MCF 10A (cell line): Measurements from ENCODE around the gene AGTRAP. TPM values are rescaled to one million over a fixed set of nuclear protein-coding genes. Genes with fewer than 3 reads are reported as not detected.

Source experiments
- BruUV-seq: library from RNA; stranded (reverse); fragments of 400-500 nt; replicated peaks from 2 replicates; lab custom pipeline; 2021; lab: Mats Ljungman, UMichigan
- CTCF ChIA-PET: fragments of 300-600 bp; sonication (Branson Sonifier 250); formaldehyde crosslinking; extraction: SDS; loops from one replicate; lab custom pipeline; 2021; ENCODE audit warnings: antibody characterized with exemption, inconsistent platforms; lab: Yijun Ruan, JAX
- POLR2A ChIA-PET: fragments of 300-600, 350-650 bp; sonication (Branson Sonifier 250); formaldehyde crosslinking; extraction: SDS; loops from one replicate; lab custom pipeline; 2020; ENCODE audit warnings: antibody characterized with exemption, inconsistent platforms; lab: Yijun Ruan, JAX
- DNase-seq: peaks from one replicate; pipeline ENCODE4 v3.0.0-alpha.2; 2018; ENCODE audit not compliant: unreplicated experiment
- H3K27ac Mint-ChIP-seq: one replicate; pipeline ENCODE4 v1.8.0; 2022; ENCODE audit warnings: mild to moderate bottlenecking, low read depth, mixed read lengths; ENCODE audit not compliant: unreplicated experiment
- H3K27me3 Mint-ChIP-seq: one replicate; pipeline ENCODE4 v1.8.0; 2022; ENCODE audit warnings: mixed read lengths; ENCODE audit not compliant: insufficient read depth, unreplicated experiment
- H3K36me3 Mint-ChIP-seq: one replicate; pipeline ENCODE4 v1.8.0; 2022; ENCODE audit warnings: mild to moderate bottlenecking, moderate library complexity, mixed read lengths; ENCODE audit not compliant: insufficient read depth, unreplicated experiment
- H3K4me1 Mint-ChIP-seq: one replicate; pipeline ENCODE4 v1.8.0; 2022; ENCODE audit warnings: mixed read lengths; ENCODE audit not compliant: insufficient read depth, unreplicated experiment
- H3K4me3 Mint-ChIP-seq: one replicate; pipeline ENCODE4 v1.8.0; 2022; ENCODE audit warnings: mild to moderate bottlenecking, moderate library complexity, mixed read lengths; ENCODE audit not compliant: unreplicated experiment
- H3K9me3 Mint-ChIP-seq: one replicate; pipeline ENCODE4 v1.8.0; 2022; ENCODE audit warnings: mixed read lengths; ENCODE audit not compliant: unreplicated experiment
- CTCF ChIP-seq: fragments of 200-600 bp; IDR thresholded peaks from one replicate; pipeline ENCODE4 v1.8.0; 2022; ENCODE audit warnings: antibody characterized with exemption, mild to moderate bottlenecking; ENCODE audit not compliant: unreplicated experiment
- intact Hi-C: fragments of 100-400 bp; cut with micrococcal nuclease; formaldehyde crosslinking; loops from 2 replicates; pipeline ENCODE4 v1.14.1; 2022
- total RNA-seq: library from RNA; stranded (reverse); gene quantifications from 2 replicates; pipeline ENCODE4 v1.2.3, GENCODE V29; 2022

The AGTRAP gene
- total RNA-seq, 1 experiment from 2014 or later: 73.1 TPM

- no peak for DNase-seq
- H3K36me3 Mint-ChIP-seq: no peaks in the 10 kb centered on the region
- H3K27ac Mint-ChIP-seq: no peak overlapping the region
- no peaks in the 10 kb centered on the region for H3K4me1 Mint-ChIP-seq
- no peak for TF ChIP-seq CTCF
- POLR2A ChIA-PET: interaction anchor here (0.6 to 1.3 kb wide), 2 partner anchors 11 to 14 kb away, joined by 3 read pairs; no protein-coding TSS in a partner anchor
- H3K4me3 Mint-ChIP-seq: no peak overlapping the region
- CTCF ChIA-PET: interaction anchor here (0.9 to 1.6 kb wide), 3 partner anchors 9 to 36 kb away, joined by 3 to 4 read pairs (median 3); no protein-coding TSS in a partner anchor
- BruUV-seq: no TSS peak
- H3K9me3 Mint-ChIP-seq: no peaks in the 10 kb centered on the region
- H3K27me3 Mint-ChIP-seq: no peaks in the 10 kb centered on the region
- intact Hi-C loops: no loop called here
These were observed 35.1 kb upstream of the AGTRAP start for GRCh38 chr1:11700601-11701467.

- BruUV-seq: no TSS peak
- intact Hi-C loops: no loop called here
- ChIA-PET CTCF (no interaction called here), POLR2A (no interaction called here)
- H3K9me3 Mint-ChIP-seq: no peaks in the 10 kb centered on the region
- DNase-seq: no peak
- H3K27ac Mint-ChIP-seq: no peak overlapping the region
- no peak overlapping the region for H3K4me3 Mint-ChIP-seq
- H3K27me3 Mint-ChIP-seq: no peaks in the 10 kb centered on the region
- no peak for TF ChIP-seq CTCF
- H3K4me1 Mint-ChIP-seq: no peaks in the 10 kb centered on the region
- no peaks in the 10 kb centered on the region for H3K36me3 Mint-ChIP-seq
These were observed 34.4 kb upstream of the AGTRAP start for GRCh38 chr1:11701551-11701961.

- H3K4me3 Mint-ChIP-seq: no peak overlapping the region
- no peak for DNase-seq
- no peaks in the 10 kb centered on the region for H3K27me3 Mint-ChIP-seq
- ChIA-PET POLR2A (no interaction called here), CTCF (no interaction called here)
- no peaks in the 10 kb centered on the region for H3K9me3 Mint-ChIP-seq
- no TSS peak for BruUV-seq
- no peaks in the 10 kb centered on the region for H3K4me1 Mint-ChIP-seq
- no peak overlapping the region for H3K27ac Mint-ChIP-seq
- intact Hi-C loops: no loop called here
- no peaks in the 10 kb centered on the region for H3K36me3 Mint-ChIP-seq
- TF ChIP-seq CTCF: no peak
These were observed 33.7 kb upstream of the AGTRAP start for GRCh38 chr1:11701981-11702803.
